Peyer's patch (tissue), 4 donors: ENCODE results near the gene RMDN2.

ENCODE experiments used
- POLR2A ChIP-seq, 2 donors: fragments of 450-650 bp; IDR thresholded peaks; one replicate each; pipeline ENCODE4 v1.5.1; 2017; ENCODE audit warnings: antibody characterized with exemption in 2 of 2, mild to moderate bottlenecking in 2 of 2, moderate library complexity in 2 of 2
- TF ChIP-seq, protein P1 (sequence below), 6 experiments: fragments of 450-650 bp in 4 of 6; fragments of 200-600 bp in 2 of 6; sonication (generic) in 1 of 6; IDR thresholded peaks; one replicate each; pipeline ENCODE4 v1.5.1; 2017 to 2019; ENCODE audit warnings: antibody characterized with exemption in 6 of 6, mild to moderate bottlenecking in 3 of 6, moderate library complexity in 1 of 6

DNA sequence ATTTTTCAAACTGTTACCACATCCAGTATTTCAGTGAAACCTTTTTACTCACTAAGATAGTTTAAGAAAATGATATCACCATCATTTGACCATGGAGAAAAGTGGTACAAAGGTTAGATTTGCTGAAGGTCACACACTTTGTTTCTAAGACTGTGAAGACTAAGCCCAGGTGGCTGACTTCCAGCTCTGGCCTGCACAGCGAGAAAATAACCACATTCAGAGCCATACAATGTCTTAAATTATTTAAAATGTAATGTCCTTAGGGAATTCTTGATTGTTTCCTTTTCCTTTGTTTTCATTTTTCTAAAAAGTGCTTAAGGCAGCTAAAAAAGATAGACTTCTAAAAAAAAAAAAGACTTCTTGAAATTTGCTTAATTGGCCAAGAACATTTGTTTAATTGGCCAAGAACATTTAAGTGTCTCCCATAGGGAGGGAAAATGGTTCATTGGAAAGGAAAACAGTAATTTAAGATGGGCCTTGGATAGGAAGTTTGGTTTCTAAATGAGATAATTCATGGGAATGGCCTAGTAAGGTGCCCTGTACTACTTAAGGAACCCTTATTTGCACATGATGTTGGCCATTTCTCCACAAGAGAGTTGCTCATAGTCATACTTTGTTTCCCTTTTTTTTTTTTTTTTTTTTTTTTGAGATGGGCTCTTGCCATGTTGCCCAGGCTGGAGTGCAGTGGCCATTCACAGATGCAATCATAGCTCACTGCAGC is 105.7 kb downstream of the RMDN2 start:
- TF ChIP-seq, protein P1, sequence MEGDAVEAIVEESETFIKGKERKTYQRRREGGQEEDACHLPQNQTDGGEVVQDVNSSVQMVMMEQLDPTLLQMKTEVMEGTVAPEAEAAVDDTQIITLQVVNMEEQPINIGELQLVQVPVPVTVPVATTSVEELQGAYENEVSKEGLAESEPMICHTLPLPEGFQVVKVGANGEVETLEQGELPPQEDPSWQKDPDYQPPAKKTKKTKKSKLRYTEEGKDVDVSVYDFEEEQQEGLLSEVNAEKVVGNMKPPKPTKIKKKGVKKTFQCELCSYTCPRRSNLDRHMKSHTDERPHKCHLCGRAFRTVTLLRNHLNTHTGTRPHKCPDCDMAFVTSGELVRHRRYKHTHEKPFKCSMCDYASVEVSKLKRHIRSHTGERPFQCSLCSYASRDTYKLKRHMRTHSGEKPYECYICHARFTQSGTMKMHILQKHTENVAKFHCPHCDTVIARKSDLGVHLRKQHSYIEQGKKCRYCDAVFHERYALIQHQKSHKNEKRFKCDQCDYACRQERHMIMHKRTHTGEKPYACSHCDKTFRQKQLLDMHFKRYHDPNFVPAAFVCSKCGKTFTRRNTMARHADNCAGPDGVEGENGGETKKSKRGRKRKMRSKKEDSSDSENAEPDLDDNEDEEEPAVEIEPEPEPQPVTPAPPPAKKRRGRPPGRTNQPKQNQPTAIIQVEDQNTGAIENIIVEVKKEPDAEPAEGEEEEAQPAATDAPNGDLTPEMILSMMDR (IDR thresholded peaks at IDR 0.05) = no peak
- no peak for TF ChIP-seq POLR2A (IDR thresholded peaks at IDR 0.05)
